GM12864 (cell line): ENCODE measurements around the gene AASDHPPT.

ENCODE experiments used
- DNase-seq: peaks from one replicate; pipeline ENCODE4 v3.0.0-alpha.2; 2011; ENCODE audit warnings: low read depth
- H3K4me3 ChIP-seq: 2 replicates; pipeline ENCODE4 v1.5.1; 2011; ENCODE audit warnings: mild to moderate bottlenecking, low read depth, low read length, control low read depth
- TF ChIP-seq, protein P1 (sequence below): IDR thresholded peaks from 2 replicates; pipeline ENCODE4 v1.5.1; 2011; ENCODE audit warnings: low read depth, mild to moderate bottlenecking, moderate library complexity, low read length, control low read depth, inconsistent platforms; ENCODE audit errors: missing control alignments

Gene AASDHPPT

GRCh38 chr11:106131998-106132397 lies 54.5 kb downstream of the AASDHPPT start:
- no peak for DNase-seq
- TF ChIP-seq, protein P1, sequence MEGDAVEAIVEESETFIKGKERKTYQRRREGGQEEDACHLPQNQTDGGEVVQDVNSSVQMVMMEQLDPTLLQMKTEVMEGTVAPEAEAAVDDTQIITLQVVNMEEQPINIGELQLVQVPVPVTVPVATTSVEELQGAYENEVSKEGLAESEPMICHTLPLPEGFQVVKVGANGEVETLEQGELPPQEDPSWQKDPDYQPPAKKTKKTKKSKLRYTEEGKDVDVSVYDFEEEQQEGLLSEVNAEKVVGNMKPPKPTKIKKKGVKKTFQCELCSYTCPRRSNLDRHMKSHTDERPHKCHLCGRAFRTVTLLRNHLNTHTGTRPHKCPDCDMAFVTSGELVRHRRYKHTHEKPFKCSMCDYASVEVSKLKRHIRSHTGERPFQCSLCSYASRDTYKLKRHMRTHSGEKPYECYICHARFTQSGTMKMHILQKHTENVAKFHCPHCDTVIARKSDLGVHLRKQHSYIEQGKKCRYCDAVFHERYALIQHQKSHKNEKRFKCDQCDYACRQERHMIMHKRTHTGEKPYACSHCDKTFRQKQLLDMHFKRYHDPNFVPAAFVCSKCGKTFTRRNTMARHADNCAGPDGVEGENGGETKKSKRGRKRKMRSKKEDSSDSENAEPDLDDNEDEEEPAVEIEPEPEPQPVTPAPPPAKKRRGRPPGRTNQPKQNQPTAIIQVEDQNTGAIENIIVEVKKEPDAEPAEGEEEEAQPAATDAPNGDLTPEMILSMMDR: no peak
- H3K4me3 ChIP-seq: no peak overlapping the region

- TF ChIP-seq, protein P1: no peak
- H3K4me3 ChIP-seq: no peak overlapping the region
- DNase-seq: no peak
These were observed 55.3 kb downstream of the AASDHPPT start for GRCh38 chr11:106132582-106133354.

GRCh38 chr11:106133529-106133928 lies 56.1 kb downstream of the AASDHPPT start:
- DNase-seq: no peak
- H3K4me3 ChIP-seq: no peak overlapping the region
- TF ChIP-seq, protein P1: peak; percentile 30

DNA sequence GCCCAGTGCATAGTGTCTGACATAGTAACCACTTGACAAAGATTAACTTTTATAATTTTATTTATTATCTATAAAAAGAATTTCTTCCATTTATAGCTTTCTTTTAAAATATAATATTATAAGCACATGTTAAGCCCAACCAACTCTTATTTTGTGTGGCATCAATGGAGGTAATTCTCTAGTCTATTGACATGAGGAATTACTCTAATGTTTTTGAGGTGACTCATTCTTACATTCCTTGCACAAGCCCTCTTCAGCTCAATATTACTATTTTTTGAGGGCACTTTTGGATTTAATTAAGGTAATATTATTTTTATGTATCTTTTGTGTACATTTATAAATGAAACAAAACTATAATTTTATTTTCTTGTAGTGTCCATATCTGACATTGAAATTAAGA lies 59.6 kb downstream of the AASDHPPT start:
- no peak for DNase-seq
- TF ChIP-seq, protein P1: no peak
- H3K4me3 ChIP-seq: no peak overlapping the region

GRCh38 chr11:106137758-106138157 lies 60.3 kb downstream of the AASDHPPT start:
- H3K4me3 ChIP-seq: no peak overlapping the region
- no peak for DNase-seq
- TF ChIP-seq, protein P1: no peak
